CD4-positive, alpha-beta memory T cell (primary cell): ENCODE data around the gene SPTBN5. TPM values are rescaled to one million over a fixed set of nuclear protein-coding genes. Genes with fewer than 3 reads are reported as not detected.

Experiments used
- CTCF ChIA-PET: fragments of 350-600 bp; sonication (Branson Sonifier 250); formaldehyde crosslinking; loops from one replicate; lab custom pipeline; 2021; ENCODE audit warnings: inconsistent platforms; ENCODE audit not compliant: partially characterized antibody; lab: Charles Lee
- POLR2A ChIA-PET: fragments of 350-600 bp; sonication (Branson Sonifier 250); formaldehyde crosslinking; loops from one replicate; lab custom pipeline; 2021; ENCODE audit not compliant: partially characterized antibody; lab: Charles Lee
- DNase-seq, 5 donors: peaks; one replicate each; pipeline versions ENCODE4 v3.0.0 to v3.0.0-alpha.2; 2020 to 2022; ENCODE audit warnings: mixed read lengths in 1 of 5
- H3K27ac ChIP-seq: one replicate; pipeline ENCODE4 v1.7.0; 2013; ENCODE audit warnings: low read depth, low read length
- H3K27me3 ChIP-seq: 2 replicates; pipeline ENCODE4 v1.7.0; 2013; ENCODE audit warnings: mild to moderate bottlenecking, low read length, moderate library complexity; ENCODE audit not compliant: insufficient read depth
- H3K36me3 ChIP-seq: 2 replicates; pipeline ENCODE4 v1.7.0; 2013; ENCODE audit warnings: mild to moderate bottlenecking, low read length, moderate library complexity; ENCODE audit not compliant: insufficient read depth
- H3K4me1 ChIP-seq: 2 replicates; pipeline ENCODE4 v1.7.0; 2013; ENCODE audit warnings: mild to moderate bottlenecking, low read length, moderate library complexity; ENCODE audit not compliant: insufficient read depth
- H3K4me3 ChIP-seq, 2 donors: one replicate each; pipeline ENCODE4 v1.7.0; 2013; ENCODE audit warnings: low read length in 2 of 2, mild to moderate bottlenecking in 1 of 2
- H3K9me3 ChIP-seq, 2 donors: one replicate each; pipeline ENCODE4 v1.7.0; 2013; ENCODE audit warnings: low read length in 2 of 2, control low read depth in 1 of 2; ENCODE audit not compliant: control insufficient read depth in 1 of 2
- H3K27ac Mint-ChIP-seq, 7 donors: one replicate each; pipeline ENCODE4 v1.8.0; 2020 to 2021; ENCODE audit warnings: mixed read lengths in 7 of 7, mild to moderate bottlenecking in 6 of 7, inconsistent platforms in 3 of 7, moderate library complexity in 3 of 7
- H3K27me3 Mint-ChIP-seq, 2 donors: one replicate each; pipeline ENCODE4 v1.8.0; 2020 to 2021; ENCODE audit warnings: mixed read lengths in 2 of 2
- H3K36me3 Mint-ChIP-seq, 2 donors: one replicate each; pipeline ENCODE4 v1.8.0; 2020 to 2021; ENCODE audit warnings: mixed read lengths in 2 of 2, inconsistent platforms in 1 of 2, mild to moderate bottlenecking in 1 of 2
- H3K4me1 Mint-ChIP-seq, 4 donors: one replicate each; pipeline ENCODE4 v1.8.0; 2020 to 2021; ENCODE audit warnings: mixed read lengths in 4 of 4, mild to moderate bottlenecking in 1 of 4
- H3K4me3 Mint-ChIP-seq, 8 donors: one replicate each; pipeline ENCODE4 v1.8.0; 2020 to 2021; ENCODE audit warnings: mixed read lengths in 8 of 8, mild to moderate bottlenecking in 7 of 8, moderate library complexity in 6 of 8, inconsistent platforms in 3 of 8
- H3K9me3 Mint-ChIP-seq, 8 donors: one replicate each; pipeline ENCODE4 v1.8.0; 2020 to 2021; ENCODE audit warnings: mixed read lengths in 8 of 8, mild to moderate bottlenecking in 5 of 8, inconsistent platforms in 3 of 8, moderate library complexity in 1 of 8
- intact Hi-C: fragments of 100-400 bp; cut with micrococcal nuclease; formaldehyde crosslinking; loops from one replicate; pipeline ENCODE4 v1.15.1; 2023
- polyA plus RNA-seq, 2 donors: library from polyadenylated mRNA; unstranded; fragments of 300-500 nt; fragmentation: Illumina TruSeq; gene quantifications; one replicate each; pipeline ENCODE4 v1.2.3, GENCODE V29; 2021
- total RNA-seq, 2 experiments: library from RNA; stranded (reverse); gene quantifications; one replicate each; pipeline ENCODE4 v1.2.3, GENCODE V29; 2021

SPTBN5 gene
- total and polyA plus RNA-seq, 4 experiments from 2014 or later: 0.03 to 2.7 (median 2.4) TPM; not detected in 1

DNA sequence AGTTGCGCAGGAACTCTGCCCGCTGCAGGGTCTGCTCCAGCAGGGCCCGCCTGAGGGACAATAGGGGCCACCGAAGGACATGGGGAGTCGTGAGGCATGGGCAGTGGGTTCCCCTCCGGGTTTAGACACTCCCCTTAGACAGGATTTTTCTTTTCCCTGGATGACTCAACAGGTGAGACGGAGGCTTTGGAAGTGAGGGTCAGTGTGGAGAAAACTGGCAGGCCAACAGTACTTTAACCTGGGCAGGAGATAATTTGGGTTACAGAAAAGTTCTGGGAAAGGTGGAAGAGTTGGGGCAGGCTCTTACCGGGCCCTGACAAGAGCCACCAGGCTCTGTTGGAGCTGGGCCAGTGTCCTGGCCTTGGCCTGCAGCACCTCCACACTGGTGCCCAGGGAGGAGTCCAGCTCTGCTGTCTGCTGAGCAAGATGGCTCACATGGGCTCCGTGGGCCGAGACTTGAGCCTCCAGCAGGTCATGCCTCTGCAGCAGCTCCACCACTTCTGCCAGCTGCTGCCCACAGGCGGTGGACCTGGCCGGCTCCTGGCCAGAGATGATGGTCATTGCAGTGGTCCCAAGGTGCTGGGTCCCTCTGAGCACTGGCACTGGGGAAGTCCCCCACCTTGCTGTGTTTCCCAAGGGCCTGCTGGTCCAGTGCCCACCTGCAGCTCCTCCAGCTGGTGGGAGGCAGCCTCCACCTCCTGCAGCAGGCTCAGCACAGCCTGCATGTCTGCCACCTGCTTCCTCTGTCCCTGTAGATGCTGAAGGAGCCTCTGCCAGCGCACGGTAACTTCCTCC, 11.0 kb downstream of the SPTBN5 start:
- H3K4me3 Mint-ChIP-seq: peak overlapping the region in 3 of 8 donors; percentile 13 to 36 (median 31)
- Histone ChIP-seq H3K27ac (no peak overlapping the region), H3K9me3 (no peaks in the 10 kb centered on the region), H3K4me3 (no peak overlapping the region), H3K4me1 (peaks cover 5% of the 10 kb centered on the region), H3K27me3 (no peaks in the 10 kb centered on the region), H3K36me3 (no peaks in the 10 kb centered on the region)
- ChIA-PET CTCF (interaction anchor here (0.9 kb wide), 1 partner anchor 72 kb away, joined by 4 read pairs; no protein-coding TSS in a partner anchor), POLR2A (interaction anchor here (1.2 kb wide), 2 partner anchors 12 kb away, joined by 3 read pairs; no protein-coding TSS in a partner anchor)
- peaks cover 4 to 18% (median 14%) of the 10 kb centered on the region in 4 donors for H3K4me1 Mint-ChIP-seq
- no peak for DNase-seq
- no peaks in the 10 kb centered on the region for H3K36me3 Mint-ChIP-seq
- H3K27me3 Mint-ChIP-seq: peaks cover 0 to 10% of the 10 kb centered on the region in 2 donors
- intact Hi-C loops: no loop called here
- H3K27ac Mint-ChIP-seq: peak overlapping the region in 2 of 7 donors; percentile 64 to 78
- no peaks in the 10 kb centered on the region for H3K9me3 Mint-ChIP-seq

DNA sequence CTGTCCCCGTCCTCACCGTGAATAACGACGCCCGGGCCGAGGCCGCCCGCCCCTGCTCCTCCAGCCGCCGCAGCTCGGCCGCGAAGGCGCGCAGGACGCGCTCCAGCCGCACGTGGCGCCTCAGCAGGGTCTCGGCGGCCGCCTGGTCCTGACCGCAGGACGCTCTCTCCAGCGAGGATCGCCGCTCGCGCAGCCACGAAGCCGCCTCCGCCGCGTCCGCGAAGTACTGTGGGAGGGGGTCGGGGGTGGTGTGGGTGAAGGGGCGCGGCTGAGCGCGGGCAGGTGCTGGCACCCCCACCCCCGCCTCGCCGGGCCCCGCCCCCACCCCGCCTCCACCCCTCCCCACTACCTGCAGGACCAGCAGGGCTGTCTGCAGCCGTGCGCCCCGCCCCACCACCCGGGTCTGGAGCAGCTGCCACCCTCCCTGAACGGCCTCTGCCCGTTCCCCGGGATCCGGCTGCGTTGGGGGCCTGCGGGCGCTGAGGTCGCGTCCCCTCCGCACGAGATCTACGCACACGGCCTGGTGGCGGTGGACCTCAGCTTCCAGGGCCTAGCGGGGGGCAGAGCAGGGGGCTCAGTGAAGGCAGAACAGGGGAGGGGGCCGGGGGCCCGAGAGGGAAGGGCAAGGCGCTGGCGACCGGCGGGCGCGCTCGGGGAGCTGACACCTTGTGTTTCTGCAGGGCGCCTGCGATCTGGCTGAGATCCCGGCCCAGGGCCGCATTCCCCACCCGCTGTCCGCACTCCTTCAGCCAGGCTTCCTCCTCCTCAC, 11.7 kb downstream of the SPTBN5 start:
- ChIA-PET CTCF (interaction anchor here (0.9 to 1.5 kb wide), 2 partner anchors 23 to 71 kb away, joined by 4 to 7 read pairs; no protein-coding TSS in a partner anchor), POLR2A (interaction anchor here (1.2 to 2.9 kb wide), 3 partner anchors 11 to 23 kb away, joined by 3 to 8 read pairs (median 3); no protein-coding TSS in a partner anchor)
- no peaks in the 10 kb centered on the region for H3K36me3 ChIP-seq
- no peaks in the 10 kb centered on the region for H3K27me3 ChIP-seq
- Mint-ChIP-seq H3K9me3 (no peaks in the 10 kb centered on the region), H3K27me3 (peaks cover 0 to 10% of the 10 kb centered on the region in 2 donors), H3K36me3 (no peaks in the 10 kb centered on the region), H3K27ac (no peak overlapping the region), H3K4me3 (peak overlapping the region in 1 of 8 donors; percentile 31), H3K4me1 (peaks cover 0 to 16% (median 11%) of the 10 kb centered on the region in 4 donors)
- no peaks in the 10 kb centered on the region for H3K9me3 ChIP-seq
- H3K4me1 ChIP-seq: peaks cover 3% of the 10 kb centered on the region
- intact Hi-C loops: no loop called here
- H3K27ac ChIP-seq: no peak overlapping the region
- H3K4me3 ChIP-seq: no peak overlapping the region
- DNase-seq: no peak

DNA sequence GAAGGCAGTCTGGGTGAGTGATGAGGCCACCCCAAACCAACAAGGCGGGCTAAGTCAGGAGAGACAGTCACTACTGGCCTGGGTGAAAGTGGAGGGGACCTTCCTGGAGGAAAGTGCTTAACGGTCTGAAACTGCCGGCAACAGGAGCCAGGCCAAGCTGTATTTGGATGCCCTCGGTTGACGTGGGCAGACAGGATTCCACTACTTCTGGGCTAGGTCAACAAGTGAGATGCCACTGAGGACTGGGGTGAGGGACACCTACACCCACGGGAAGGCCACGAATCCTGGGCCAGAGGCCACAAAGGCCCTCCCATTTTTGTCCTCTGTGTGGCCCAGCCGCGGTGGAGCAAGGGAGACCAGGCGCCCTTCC, 12.3 kb downstream of the SPTBN5 start:
- H3K4me3 ChIP-seq: no peak overlapping the region
- H3K4me3 Mint-ChIP-seq: peak overlapping the region; percentile 3 to 64 (median 47)
- CTCF ChIA-PET: interaction anchor here (1.5 kb wide), 1 partner anchor 23 kb away, joined by 7 read pairs; no protein-coding TSS in a partner anchor

DNA sequence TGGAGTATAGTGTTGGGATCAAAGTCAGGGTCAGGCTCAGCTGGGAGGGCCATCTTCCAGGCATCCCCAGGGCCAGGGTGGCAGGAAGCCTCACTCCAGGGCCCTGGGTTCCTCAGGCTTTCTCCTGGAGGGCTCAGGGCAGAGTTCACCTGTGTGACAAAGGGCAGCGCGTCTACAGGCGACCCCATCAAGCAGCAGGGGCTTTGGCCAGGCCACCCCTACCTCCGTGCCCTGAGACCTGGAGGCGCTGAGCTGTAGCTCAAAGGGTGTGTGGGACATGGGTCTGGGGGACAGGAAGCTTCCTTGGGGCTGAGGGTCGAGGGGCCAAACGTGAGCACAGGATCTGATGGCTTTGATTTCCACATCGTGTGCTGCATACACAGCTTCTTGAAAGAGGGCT, 12.8 kb downstream of the SPTBN5 start:
- DNase-seq: no peak
- H3K9me3 Mint-ChIP-seq: no peaks in the 10 kb centered on the region
- no peaks in the 10 kb centered on the region for H3K36me3 ChIP-seq
- H3K27me3 Mint-ChIP-seq: peaks cover 0 to 10% of the 10 kb centered on the region in 2 donors
- intact Hi-C loops: no loop called here
- H3K4me3 Mint-ChIP-seq: peak overlapping the region; percentile 3 to 64 (median 47)
- H3K27me3 ChIP-seq: no peaks in the 10 kb centered on the region
- H3K9me3 ChIP-seq: no peaks in the 10 kb centered on the region
- peak overlapping the region in 3 of 7 donors; percentile 23 to 71 (median 42) for H3K27ac Mint-ChIP-seq
- no peaks in the 10 kb centered on the region for H3K36me3 Mint-ChIP-seq
- peaks cover 0 to 16% (median 11%) of the 10 kb centered on the region in 4 donors for H3K4me1 Mint-ChIP-seq
- no peak overlapping the region for H3K27ac ChIP-seq
- H3K4me1 ChIP-seq: peaks cover 3% of the 10 kb centered on the region
- CTCF ChIA-PET: interaction anchor here (1.5 kb wide), 1 partner anchor 24 kb away, joined by 7 read pairs; no protein-coding TSS in a partner anchor
- POLR2A ChIA-PET: interaction anchor here (1.5 to 2.9 kb wide), 2 partner anchors 12 to 24 kb away, joined by 3 to 8 read pairs; no protein-coding TSS in a partner anchor
- H3K4me3 ChIP-seq: no peak overlapping the region

More for the DNA sequence above, 12.3 kb downstream of the SPTBN5 start:
- DNase-seq: no peak
- intact Hi-C loops: no loop called here
- Histone ChIP-seq H3K9me3 (no peaks in the 10 kb centered on the region), H3K27me3 (no peaks in the 10 kb centered on the region), H3K36me3 (no peaks in the 10 kb centered on the region), H3K27ac (no peak overlapping the region), H3K4me1 (peaks cover 3% of the 10 kb centered on the region)
- H3K4me1 Mint-ChIP-seq: peaks cover 0 to 16% (median 11%) of the 10 kb centered on the region in 4 donors
- peaks cover 0 to 10% of the 10 kb centered on the region in 2 donors for H3K27me3 Mint-ChIP-seq
- H3K9me3 Mint-ChIP-seq: no peaks in the 10 kb centered on the region
- no peaks in the 10 kb centered on the region for H3K36me3 Mint-ChIP-seq
- POLR2A ChIA-PET: interaction anchor here (1.5 to 2.9 kb wide), 2 partner anchors 12 to 23 kb away, joined by 3 to 8 read pairs; no protein-coding TSS in a partner anchor
- peak overlapping the region in 4 of 7 donors; percentile 23 to 71 (median 36) for H3K27ac Mint-ChIP-seq

- intact Hi-C loops: no loop called here
- POLR2A ChIA-PET: interaction anchor here (2.9 kb wide), 1 partner anchor 13 kb away, joined by 8 read pairs; no protein-coding TSS in a partner anchor
- peaks cover 0 to 10% of the 10 kb centered on the region in 2 donors for H3K27me3 Mint-ChIP-seq
- H3K36me3 Mint-ChIP-seq: no peaks in the 10 kb centered on the region
- H3K9me3 ChIP-seq: no peaks in the 10 kb centered on the region
- no peaks in the 10 kb centered on the region for H3K9me3 Mint-ChIP-seq
- H3K27me3 ChIP-seq: no peaks in the 10 kb centered on the region
- no peak for DNase-seq
- peak overlapping the region in 1 of 7 donors; percentile 4 for H3K27ac Mint-ChIP-seq
- no peaks in the 10 kb centered on the region for H3K36me3 ChIP-seq
- H3K4me3 Mint-ChIP-seq: no peak overlapping the region
- H3K4me1 Mint-ChIP-seq: peaks cover 0 to 13% (median 11%) of the 10 kb centered on the region in 4 donors
- H3K4me3 ChIP-seq: no peak overlapping the region
- CTCF ChIA-PET: interaction anchor here (1.5 kb wide), 1 partner anchor 24 kb away, joined by 7 read pairs; no protein-coding TSS in a partner anchor
- H3K4me1 ChIP-seq: peaks cover 3% of the 10 kb centered on the region
- no peak overlapping the region for H3K27ac ChIP-seq
These were observed 13.5 kb downstream of the SPTBN5 start for GRCh38 chr15:41880156-41880877.

DNA sequence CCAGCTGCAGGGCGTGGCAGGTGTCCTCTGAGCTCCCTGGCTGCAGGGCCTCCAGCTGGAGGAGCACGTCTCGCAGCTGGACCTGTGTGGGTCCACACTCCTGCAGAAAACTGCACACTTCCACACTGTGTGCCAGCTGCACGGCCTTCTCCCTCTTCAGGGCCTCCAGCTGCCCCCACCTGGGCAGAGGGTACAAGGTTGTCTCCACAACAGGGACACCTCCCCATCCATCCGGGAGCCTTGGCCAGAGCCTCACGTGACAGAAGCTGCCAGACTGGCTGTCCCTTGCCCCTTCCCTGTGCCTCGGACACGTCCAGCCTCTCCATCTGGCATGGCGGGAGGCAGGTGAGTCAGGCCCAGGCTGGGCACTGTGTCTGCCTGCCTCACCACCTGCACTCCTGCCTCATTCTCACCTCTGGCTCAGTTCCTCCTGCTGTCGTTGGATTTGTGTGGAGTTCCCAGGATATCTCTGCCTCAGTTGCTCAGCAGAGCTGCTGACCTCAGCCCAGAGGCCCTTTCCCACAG, 14.5 kb downstream of the SPTBN5 start:
- Mint-ChIP-seq H3K27ac (no peak overlapping the region), H3K36me3 (no peaks in the 10 kb centered on the region), H3K4me1 (peaks cover 0 to 13% (median 7%) of the 10 kb centered on the region in 4 donors), H3K27me3 (peaks cover 0 to 10% of the 10 kb centered on the region in 2 donors), H3K4me3 (no peak overlapping the region), H3K9me3 (no peaks in the 10 kb centered on the region)
- ChIA-PET POLR2A (interaction anchor here (2.9 kb wide), 1 partner anchor 14 kb away, joined by 8 read pairs; no protein-coding TSS in a partner anchor), CTCF (no interaction called here)
- Histone ChIP-seq H3K4me1 (peaks cover 3% of the 10 kb centered on the region), H3K4me3 (no peak overlapping the region), H3K36me3 (no peaks in the 10 kb centered on the region), H3K9me3 (no peaks in the 10 kb centered on the region), H3K27ac (no peak overlapping the region), H3K27me3 (no peaks in the 10 kb centered on the region)
- intact Hi-C loops: no loop called here
- DNase-seq: no peak
